HG03432 (cell line): ENCODE data around the gene NAB2.
"Not testable (repeated sequence)": the region's sequence is repeated elsewhere in the genome, so short reads cannot be mapped to it uniquely, and the experiment has no call there.

Source experiments
- ATAC-seq: cut with Tn5 transposase; IDR thresholded peaks from one replicate; pipeline ENCODE4 v1.9.1; 2021; ENCODE audit warnings: mild to moderate bottlenecking, moderate library complexity; ENCODE audit not compliant: unreplicated experiment

Gene NAB2

GRCh38 chr12:57066245-57066644 lies 22.7 kb upstream of the NAB2 start:
- ATAC-seq = no peak

- ATAC-seq = peak; percentile 76
These were observed 19.4 kb upstream of the NAB2 start for GRCh38 chr12:57069523-57069922.

GRCh38 chr12:57072661-57073060 lies 16.3 kb upstream of the NAB2 start:
- ATAC-seq = no peak

- ATAC-seq = not testable (repeated sequence)
These were observed 15.1 kb upstream of the NAB2 start for GRCh38 chr12:57073566-57074450.

- peak; percentile 97 for ATAC-seq
These were observed 10.2 kb upstream of the NAB2 start, which contains the start of gene NEMP1 for GRCh38 chr12:57078519-57079404. Gene NEMP1 (minus strand): TSS chr12:57078791. CDS start chr12:57078745, 46 bp downstream.

- ATAC-seq = no peak
These were observed 9.1 kb upstream of the NAB2 start for GRCh38 chr12:57079821-57080220.

GRCh38 chr12:57080855-57081254 lies 8.1 kb upstream of the NAB2 start:
- ATAC-seq = no peak

- ATAC-seq = no peak
These were observed 2.9 kb upstream of the NAB2 start for GRCh38 chr12:57085999-57086492.

GRCh38 chr12:57086493-57087009 lies 2.4 kb upstream of the NAB2 start:
- no peak for ATAC-seq

- ATAC-seq = peak; percentile 34
These were observed 1.8 kb upstream of the NAB2 start for GRCh38 chr12:57087010-57087690.

GRCh38 chr12:57087691-57088353 lies 1.1 kb upstream of the NAB2 start:
- peak; percentile 43 for ATAC-seq

GRCh38 chr12:57089271-57090245 lies 644 bp downstream of the NAB2 start:
- no peak for ATAC-seq

GRCh38 chr12:57090490-57090889 lies 1.6 kb downstream of the NAB2 start:
- ATAC-seq = no peak

GRCh38 chr12:57090924-57091637 lies 2.2 kb downstream of the NAB2 start:
- no peak for ATAC-seq

GRCh38 chr12:57091638-57092528 lies 3.0 kb downstream of the NAB2 start:
- ATAC-seq = no peak

GRCh38 chr12:57092529-57092862 lies 3.6 kb downstream of the NAB2 start:
- no peak for ATAC-seq

GRCh38 chr12:57092876-57093414 lies 4.0 kb downstream of the NAB2 start:
- no peak for ATAC-seq
